Esophagus (tissue), 2 donors: ENCODE results near the gene RHEX. TPM values are rescaled to one million over a fixed set of nuclear protein-coding genes. Genes with fewer than 3 reads are reported as not detected.

ENCODE experiments used
- H3K27ac ChIP-seq, 2 donors: one replicate each; pipeline ENCODE4 v1.5.1; 2013; ENCODE audit warnings: low read depth in 2 of 2, mild to moderate bottlenecking in 2 of 2, inconsistent platforms in 1 of 2, low read length in 1 of 2, moderate library complexity in 1 of 2
- H3K27me3 ChIP-seq, 2 donors: one replicate each; pipeline ENCODE4 v1.6.1; 2013; ENCODE audit warnings: low read length in 2 of 2, control low read depth in 1 of 2, mild to moderate bottlenecking in 1 of 2; ENCODE audit not compliant: insufficient read depth in 2 of 2, control insufficient read depth in 1 of 2
- H3K36me3 ChIP-seq, 2 donors: one replicate each; pipeline ENCODE4 v1.6.1; 2013; ENCODE audit warnings: low read length in 1 of 2; ENCODE audit not compliant: control insufficient read depth in 2 of 2, insufficient read depth in 2 of 2
- H3K4me1 ChIP-seq, 2 donors: one replicate each; pipeline ENCODE4 v1.6.1; 2013; ENCODE audit warnings: low read length in 1 of 2; ENCODE audit not compliant: control insufficient read depth in 2 of 2, insufficient read depth in 2 of 2
- H3K4me3 ChIP-seq, 2 donors: one replicate each; pipeline ENCODE4 v1.5.1; 2013; ENCODE audit warnings: low read length in 2 of 2, mild to moderate bottlenecking in 2 of 2, low read depth in 1 of 2, moderate library complexity in 1 of 2
- H3K9me3 ChIP-seq, 2 donors: one replicate each; pipeline ENCODE4 v1.6.1; 2013; ENCODE audit warnings: mild to moderate bottlenecking in 2 of 2, low read depth in 1 of 2, low read length in 1 of 2, moderate library complexity in 1 of 2; ENCODE audit not compliant: control insufficient read depth in 2 of 2, insufficient read depth in 1 of 2
- WGBS, 2 donors: extraction: QIAGEN DNeasy Blood & Tissue Kit; methylation state at CpG; one replicate each; pipeline ENCODE4 v1.1.7; 2013; 5-methylcytosine and 5-hydroxymethylcytosine counted together
- polyA plus RNA-seq, 2 donors: library from polyadenylated mRNA; stranded (reverse); fragments of 200-250 nt; gene quantifications; one replicate each; pipeline ENCODE4 v1.2.3, GENCODE V29; 2013
- donor health status: healthy with polysubstance abuse.
- donor health status: Bipolar disorder and iron deficiency.

The RHEX gene
- polyA plus RNA-seq, 2 donors, result 0.37 to 0.81 TPM

DNA sequence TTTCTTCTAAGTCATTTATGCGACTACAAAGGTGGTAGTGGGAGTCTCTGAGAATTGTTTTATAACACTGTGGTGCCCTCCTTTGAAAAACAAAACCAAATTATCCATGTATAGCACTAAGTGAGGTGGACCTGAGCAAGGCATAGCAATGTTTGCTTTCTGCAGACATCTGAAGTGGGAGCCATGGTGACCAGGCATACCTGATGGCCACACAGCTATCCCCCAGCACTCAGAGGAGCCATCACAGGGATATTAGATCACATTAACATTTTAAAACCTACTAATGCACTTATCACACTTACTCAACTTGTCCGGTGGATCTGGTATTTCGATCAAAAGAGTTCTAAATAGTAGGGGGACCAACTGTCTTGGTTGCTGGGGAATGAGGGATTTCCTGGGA, 89.0 kb downstream of the RHEX start:
- 79 to 85% methylated on average over 3 of the region's 3 CpGs for WGBS, 2 donors
- H3K27ac ChIP-seq, result no peak overlapping the region
- no peaks in the 10 kb centered on the region for H3K4me1 ChIP-seq
- no peak overlapping the region for H3K4me3 ChIP-seq
- no peaks in the 10 kb centered on the region for H3K9me3 ChIP-seq
- H3K27me3 ChIP-seq, result peaks cover 0 to 6% of the 10 kb centered on the region in 2 donors
- H3K36me3 ChIP-seq, result no peaks in the 10 kb centered on the region

DNA sequence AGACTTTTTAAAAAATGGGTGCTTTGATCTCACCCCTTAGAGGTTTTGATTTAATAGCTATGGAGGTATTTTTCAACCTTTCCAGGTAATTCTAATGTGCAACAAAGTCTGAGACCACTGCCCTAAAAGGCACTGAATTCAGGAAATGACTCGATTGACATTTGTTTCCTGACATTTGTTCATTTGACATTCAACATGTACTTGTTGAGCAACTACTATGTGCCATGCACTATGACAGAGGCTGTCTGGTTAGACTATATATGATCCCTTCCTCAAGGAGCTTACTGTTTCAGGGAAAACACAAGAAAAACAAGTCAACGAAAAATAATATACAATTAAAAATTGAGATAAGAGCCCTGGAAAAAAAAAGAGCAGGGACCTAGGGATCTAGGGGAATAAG, 89.8 kb downstream of the RHEX start:
- Histone ChIP-seq H3K9me3 (no peaks in the 10 kb centered on the region), H3K4me3 (no peak overlapping the region), H3K36me3 (no peaks in the 10 kb centered on the region), H3K27me3 (peaks cover 0 to 6% of the 10 kb centered on the region in 2 donors), H3K27ac (no peak overlapping the region), H3K4me1 (no peaks in the 10 kb centered on the region)
- 78 to 88% methylated on average over 2 of the region's 2 CpGs for WGBS, 2 donors

DNA sequence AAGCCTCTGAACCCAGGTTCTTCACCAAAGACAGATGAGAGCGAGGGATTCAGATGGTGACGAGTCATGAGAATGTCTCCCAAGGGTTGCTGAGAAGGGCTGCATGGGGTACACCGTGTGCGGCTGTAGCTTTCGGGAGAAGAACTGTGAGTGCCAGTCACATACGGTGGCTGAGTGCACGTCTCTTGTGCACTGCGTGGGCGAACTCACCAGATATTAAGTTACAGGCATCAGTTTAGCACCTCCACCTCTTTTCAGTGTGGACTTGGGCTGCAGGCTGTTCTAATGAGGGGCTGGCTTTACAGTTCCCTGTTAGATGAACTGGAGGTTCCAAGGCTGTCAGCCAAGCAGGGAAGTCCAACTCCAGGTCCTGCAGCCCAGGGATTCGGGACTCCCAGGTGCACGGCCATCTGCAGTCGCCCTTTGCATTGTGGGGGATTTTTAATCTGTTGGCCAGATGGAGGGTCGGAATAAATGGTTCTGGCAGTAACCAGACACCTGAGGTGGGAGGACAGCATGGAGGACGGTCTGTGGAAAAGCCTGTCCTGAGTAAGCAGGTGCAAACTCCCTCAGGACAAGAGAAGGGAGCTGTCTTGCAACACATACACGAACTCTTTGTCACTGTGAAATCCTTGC, 90.7 kb downstream of the RHEX start:
- Histone ChIP-seq H3K27me3 (peaks cover 0 to 6% of the 10 kb centered on the region in 2 donors), H3K36me3 (no peaks in the 10 kb centered on the region), H3K4me1 (no peaks in the 10 kb centered on the region), H3K9me3 (no peaks in the 10 kb centered on the region), H3K4me3 (no peak overlapping the region), H3K27ac (no peak overlapping the region)
- WGBS, 2 donors, result 88 to 89% methylated on average over 15 of the region's 15 CpGs

DNA sequence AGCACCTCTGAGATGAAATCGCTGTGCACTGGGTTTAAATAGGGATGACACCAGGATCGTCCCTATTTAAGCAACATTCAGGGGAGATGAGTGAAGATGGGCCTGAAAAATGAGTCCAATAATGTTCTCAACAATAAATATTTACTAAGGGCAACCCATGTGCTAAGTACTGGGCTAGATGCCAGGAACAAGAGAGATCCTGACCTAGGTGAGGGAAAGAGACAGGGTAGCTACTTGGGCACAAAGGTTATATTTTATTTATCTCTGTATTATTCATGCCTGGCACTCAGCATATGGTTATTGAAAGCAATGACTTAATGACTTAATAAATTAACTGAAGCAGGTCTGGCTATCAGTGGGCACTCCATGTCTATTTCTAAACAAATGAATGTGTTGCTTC, 91.6 kb downstream of the RHEX start:
- Histone ChIP-seq H3K4me1 (no peaks in the 10 kb centered on the region), H3K27me3 (peaks cover 0 to 6% of the 10 kb centered on the region in 2 donors), H3K9me3 (no peaks in the 10 kb centered on the region), H3K4me3 (no peak overlapping the region), H3K27ac (no peak overlapping the region), H3K36me3 (no peaks in the 10 kb centered on the region)
- 65 to 77% methylated on average over 2 of the region's 2 CpGs for WGBS, 2 donors

DNA sequence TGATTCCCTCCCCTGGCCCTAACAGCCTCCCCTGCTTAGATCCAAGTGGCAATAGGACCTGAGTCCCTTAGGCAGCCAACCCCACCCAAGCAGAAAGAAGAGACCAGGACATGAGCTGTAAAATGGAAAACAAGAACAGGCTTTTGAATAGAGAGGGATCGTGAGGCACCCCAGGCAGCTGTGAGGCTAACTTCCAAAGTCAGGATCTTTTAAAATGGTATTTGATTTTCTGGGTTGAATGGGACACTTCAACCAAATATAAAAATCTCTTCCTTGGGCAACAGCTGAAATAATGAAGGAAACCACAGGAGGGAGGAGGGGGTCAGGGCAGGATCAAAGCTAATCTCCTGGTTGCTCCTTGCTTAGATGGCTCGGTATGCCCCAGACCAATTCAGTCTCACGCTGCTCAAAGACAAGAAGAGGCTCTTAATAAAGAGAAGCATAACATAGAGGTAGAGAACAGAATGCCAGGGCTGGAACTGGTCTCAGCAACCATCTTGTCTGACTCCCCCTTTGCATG, 92.9 kb downstream of the RHEX start:
- Histone ChIP-seq H3K9me3 (no peaks in the 10 kb centered on the region), H3K4me1 (no peaks in the 10 kb centered on the region), H3K36me3 (no peaks in the 10 kb centered on the region), H3K27ac (no peak overlapping the region), H3K4me3 (no peak overlapping the region), H3K27me3 (peaks cover 0 to 2% of the 10 kb centered on the region in 2 donors)
- 67 to 76% methylated on average over 3 of the region's 3 CpGs for WGBS, 2 donors

Other genes starting within 250 kb of the RHEX start
- 1 to 10 TPM; 2.6 to 5.0 TPM for gene SLC41A1, start 240.0 kb upstream of the RHEX start, polyA plus RNA-seq
- not detected for gene PM20D1, start 203.0 kb upstream of the RHEX start, polyA plus RNA-seq
- 1 to 10 TPM in 1 of 2 donors, under 1 TPM in 1; 0.96 to 1.5 TPM for gene SLC26A9, start 109.7 kb upstream of the RHEX start, polyA plus RNA-seq
- 10 to 100 TPM; 14.1 to 19.4 TPM for gene RAB7B, start 49.8 kb upstream of the RHEX start, polyA plus RNA-seq
- under 1 TPM; 0.09 to 0.53 TPM for gene CTSE, start 29.3 kb upstream of the RHEX start, polyA plus RNA-seq
- not detected for gene AVPR1B, start 64.2 kb downstream of the RHEX start, polyA plus RNA-seq
- gene FAM72A, start 149.7 kb downstream of the RHEX start, polyA plus RNA-seq, result 1 to 10 TPM; 2.5 to 3.1 TPM
- 1 to 10 TPM; 6.6 to 9.7 TPM for gene SRGAP2, start 150.4 kb downstream of the RHEX start, polyA plus RNA-seq